Effector memory CD8-positive, alpha-beta T cell (primary cell): ENCODE results near the gene CERT1.
"Not testable (repeated sequence)": the region's sequence is repeated elsewhere in the genome, so short reads cannot be mapped to it uniquely, and the experiment has no call there.

Experiments used
- ATAC-seq: fragments of 150-1000 bp; cut with Tn5 transposase; replicated peaks from 2 replicates; pipeline ENCODE4 v1.10.0; 2021; ENCODE audit warnings: mild to moderate bottlenecking, moderate library complexity
- DNase-seq, 3 experiments: peaks; one replicate each; pipeline ENCODE4 v3.0.0; 2021
- H3K27ac Mint-ChIP-seq, 2 donors: one replicate each; pipeline ENCODE4 v1.8.0; 2022; ENCODE audit warnings: mild to moderate bottlenecking in 2 of 2, mixed read lengths in 2 of 2, moderate library complexity in 2 of 2
- H3K27me3 Mint-ChIP-seq, 2 donors: one replicate each; pipeline ENCODE4 v1.8.0; 2022; ENCODE audit warnings: mixed read lengths in 2 of 2
- H3K36me3 Mint-ChIP-seq: one replicate; pipeline ENCODE4 v1.8.0; 2022; ENCODE audit warnings: mild to moderate bottlenecking, moderate library complexity, mixed read lengths; ENCODE audit not compliant: insufficient read depth
- H3K4me1 Mint-ChIP-seq, 2 donors: one replicate each; pipeline ENCODE4 v1.8.0; 2022; ENCODE audit warnings: low read depth in 2 of 2, mixed read lengths in 2 of 2
- H3K4me3 Mint-ChIP-seq, 2 donors: one replicate each; pipeline ENCODE4 v1.8.0; 2022; ENCODE audit warnings: mild to moderate bottlenecking in 2 of 2, mixed read lengths in 2 of 2, moderate library complexity in 2 of 2
- H3K9me3 Mint-ChIP-seq, 2 donors: one replicate each; pipeline ENCODE4 v1.8.0; 2022; ENCODE audit warnings: mixed read lengths in 2 of 2

CERT1 gene

GRCh38 chr5:75513841-75514240 is 2.4 kb upstream of the CERT1 start:
- Mint-ChIP-seq H3K36me3 (peaks cover 23% of the 10 kb centered on the region), H3K27ac (no peak overlapping the region), H3K4me3 (no peak overlapping the region), H3K4me1 (peaks cover 34 to 52% of the 10 kb centered on the region in 2 donors), H3K27me3 (no peaks in the 10 kb centered on the region), H3K9me3 (no peaks in the 10 kb centered on the region)
- ATAC-seq (no peak), DNase-seq (no peak)

- Mint-ChIP-seq H3K27ac (peak overlapping the region; percentile 91 to 93), H3K9me3 (no peaks in the 10 kb centered on the region), H3K4me3 (peak overlapping the region; percentile 89 to 90), H3K4me1 (peaks cover 29 to 51% of the 10 kb centered on the region in 2 donors), H3K27me3 (no peaks in the 10 kb centered on the region), H3K36me3 (peaks cover 23% of the 10 kb centered on the region)
- ATAC-seq: no peak
- no peak for DNase-seq
Measured at GRCh38 chr5:75512383-75513074, 1.1 kb upstream of the CERT1 start.

- Mint-ChIP-seq H3K4me1 (peaks cover 29 to 52% of the 10 kb centered on the region in 2 donors), H3K27me3 (no peaks in the 10 kb centered on the region), H3K4me3 (peak overlapping the region; percentile 89 to 90), H3K27ac (peak overlapping the region; percentile 91 to 93), H3K36me3 (peaks cover 23% of the 10 kb centered on the region), H3K9me3 (no peaks in the 10 kb centered on the region)
- peak; percentile 4 to 42 (median 40) for DNase-seq
- ATAC-seq: peak; percentile 57
Measured at GRCh38 chr5:75510836-75511434, 494 bp downstream of the CERT1 start.

- ATAC-seq: no peak
Measured at GRCh38 chr5:75510417-75510835, 1.0 kb downstream of the CERT1 start.

GRCh38 chr5:75509956-75510355 is 1.5 kb downstream of the CERT1 start:
- peaks cover 32 to 49% of the 10 kb centered on the region in 2 donors for H3K4me1 Mint-ChIP-seq
- DNase-seq (no peak), ATAC-seq (no peak)
- H3K36me3 Mint-ChIP-seq: peaks cover 23% of the 10 kb centered on the region
- no peaks in the 10 kb centered on the region for H3K9me3 Mint-ChIP-seq
- peak overlapping the region; percentile 89 to 90 for H3K4me3 Mint-ChIP-seq
- peak overlapping the region; percentile 91 to 93 for H3K27ac Mint-ChIP-seq
- H3K27me3 Mint-ChIP-seq: no peaks in the 10 kb centered on the region

More at GRCh38 chr5:75510417-75510835, 1.0 kb downstream of the CERT1 start:
- H3K4me3 Mint-ChIP-seq: peak overlapping the region; percentile 89 to 90
- peak overlapping the region; percentile 91 to 93 for H3K27ac Mint-ChIP-seq
- no peak for DNase-seq
- peaks cover 23% of the 10 kb centered on the region for H3K36me3 Mint-ChIP-seq
- no peaks in the 10 kb centered on the region for H3K9me3 Mint-ChIP-seq
- peaks cover 31 to 50% of the 10 kb centered on the region in 2 donors for H3K4me1 Mint-ChIP-seq
- H3K27me3 Mint-ChIP-seq: no peaks in the 10 kb centered on the region

GRCh38 chr5:75509546-75509945 is 1.9 kb downstream of the CERT1 start:
- Mint-ChIP-seq H3K36me3 (peaks cover 21% of the 10 kb centered on the region), H3K4me3 (peak overlapping the region; percentile 89 to 90), H3K27me3 (no peaks in the 10 kb centered on the region), H3K4me1 (peaks cover 32 to 49% of the 10 kb centered on the region in 2 donors), H3K27ac (no peak overlapping the region), H3K9me3 (no peaks in the 10 kb centered on the region)
- DNase-seq: no peak
- no peak for ATAC-seq

GRCh38 chr5:75507841-75508240 is 3.6 kb downstream of the CERT1 start:
- Mint-ChIP-seq H3K4me3 (no peak overlapping the region), H3K27ac (no peak overlapping the region), H3K36me3 (peaks cover 22% of the 10 kb centered on the region), H3K9me3 (no peaks in the 10 kb centered on the region), H3K4me1 (peaks cover 32 to 45% of the 10 kb centered on the region in 2 donors), H3K27me3 (no peaks in the 10 kb centered on the region)
- ATAC-seq (no peak), DNase-seq (no peak)

GRCh38 chr5:75505112-75505511 is 6.3 kb downstream of the CERT1 start:
- not testable (repeated sequence) for ATAC-seq, H3K27me3 Mint-ChIP-seq, DNase-seq, H3K9me3 Mint-ChIP-seq, H3K27ac Mint-ChIP-seq
- Mint-ChIP-seq H3K4me3 (peak overlapping the region in 1 of 2 donors; percentile 45), H3K4me1 (peaks cover 29 to 47% of the 10 kb centered on the region in 2 donors), H3K36me3 (peaks cover 18% of the 10 kb centered on the region)

GRCh38 chr5:75498875-75499274 is 12.6 kb downstream of the CERT1 start:
- not testable (repeated sequence) for H3K27me3 Mint-ChIP-seq, H3K4me3 Mint-ChIP-seq, ATAC-seq, H3K27ac Mint-ChIP-seq, DNase-seq, H3K9me3 Mint-ChIP-seq
- peaks cover 20% of the 10 kb centered on the region for H3K36me3 Mint-ChIP-seq
- peaks cover 13 to 27% of the 10 kb centered on the region in 2 donors for H3K4me1 Mint-ChIP-seq

- no peaks in the 10 kb centered on the region for H3K9me3 Mint-ChIP-seq
- H3K36me3 Mint-ChIP-seq: peaks cover 21% of the 10 kb centered on the region
- no peak overlapping the region for H3K27ac Mint-ChIP-seq
- H3K4me1 Mint-ChIP-seq: peaks cover 13 to 27% of the 10 kb centered on the region in 2 donors
- DNase-seq (no peak), ATAC-seq (no peak)
- H3K27me3 Mint-ChIP-seq: no peaks in the 10 kb centered on the region
- H3K4me3 Mint-ChIP-seq: no peak overlapping the region
Measured at GRCh38 chr5:75498208-75498777, 13.1 kb downstream of the CERT1 start.

- Mint-ChIP-seq H3K4me1 (peaks cover 9 to 17% of the 10 kb centered on the region in 2 donors), H3K4me3 (no peak overlapping the region), H3K9me3 (no peaks in the 10 kb centered on the region), H3K27ac (no peak overlapping the region), H3K27me3 (no peaks in the 10 kb centered on the region), H3K36me3 (peaks cover 36% of the 10 kb centered on the region)
- ATAC-seq (no peak), DNase-seq (no peak)
Measured at GRCh38 chr5:75496026-75496425, 15.4 kb downstream of the CERT1 start.

- H3K27me3 Mint-ChIP-seq: no peaks in the 10 kb centered on the region
- peaks cover 33% of the 10 kb centered on the region for H3K36me3 Mint-ChIP-seq
- ATAC-seq: no peak
Measured at GRCh38 chr5:75491621-75492020, 19.8 kb downstream of the CERT1 start.

GRCh38 chr5:75489847-75490246 is 21.6 kb downstream of the CERT1 start:
- DNase-seq, H3K27me3 Mint-ChIP-seq, H3K4me3 Mint-ChIP-seq, ATAC-seq, H3K9me3 Mint-ChIP-seq, H3K27ac Mint-ChIP-seq: not testable (repeated sequence)
- H3K4me1 Mint-ChIP-seq: peaks cover 32 to 33% of the 10 kb centered on the region in 2 donors
- H3K36me3 Mint-ChIP-seq: peaks cover 31% of the 10 kb centered on the region

More at GRCh38 chr5:75491621-75492020, 19.8 kb downstream of the CERT1 start:
- H3K4me1 Mint-ChIP-seq: peaks cover 18 to 20% of the 10 kb centered on the region in 2 donors
- no peaks in the 10 kb centered on the region for H3K9me3 Mint-ChIP-seq
- H3K27ac Mint-ChIP-seq: peak overlapping the region in 1 of 2 donors; percentile 41
- no peak for DNase-seq
- no peak overlapping the region for H3K4me3 Mint-ChIP-seq
